ENCODE measurements around the gene DUX4.
"Not testable (repeated sequence)": the region's sequence is repeated elsewhere in the genome, so short reads cannot be mapped to it uniquely, and the experiment has no call there.

The DUX4 gene

GRCh38 chr4:190173428-190173827 is at the start of gene DUX4:
TSS of gene DUX4 (plus strand) at chr4:190173774. CDS start at chr4:190173774, 0 bp downstream.
- not testable (repeated sequence) for DNase-seq

GRCh38 chr4:190175436-190175835 is 1.9 kb downstream of the DUX4 start:
- DNase-seq: not testable (repeated sequence)

GRCh38 chr4:190177727-190178605 is 4.4 kb downstream of the DUX4 start:
- DNase-seq: not testable (repeated sequence)

GRCh38 chr4:190178606-190178990 is 5.0 kb downstream of the DUX4 start:
- DNase-seq: not testable (repeated sequence)

GRCh38 chr4:190179030-190179739 is 5.6 kb downstream of the DUX4 start:
- not testable (repeated sequence) for DNase-seq

GRCh38 chr4:190179740-190180094 is 6.1 kb downstream of the DUX4 start:
- not testable (repeated sequence) for DNase-seq

- not testable (repeated sequence) for DNase-seq
Observed at GRCh38 chr4:190180947-190181346, 7.4 kb downstream of the DUX4 start.

GRCh38 chr4:190181481-190182100 is 8.0 kb downstream of the DUX4 start:
- DNase-seq: not testable (repeated sequence)

GRCh38 chr4:190203510-190203909 is 29.9 kb downstream of the DUX4 start:
- not testable (repeated sequence) for DNase-seq
